ENCODE measurements around the gene PTPRN2.

DNA sequence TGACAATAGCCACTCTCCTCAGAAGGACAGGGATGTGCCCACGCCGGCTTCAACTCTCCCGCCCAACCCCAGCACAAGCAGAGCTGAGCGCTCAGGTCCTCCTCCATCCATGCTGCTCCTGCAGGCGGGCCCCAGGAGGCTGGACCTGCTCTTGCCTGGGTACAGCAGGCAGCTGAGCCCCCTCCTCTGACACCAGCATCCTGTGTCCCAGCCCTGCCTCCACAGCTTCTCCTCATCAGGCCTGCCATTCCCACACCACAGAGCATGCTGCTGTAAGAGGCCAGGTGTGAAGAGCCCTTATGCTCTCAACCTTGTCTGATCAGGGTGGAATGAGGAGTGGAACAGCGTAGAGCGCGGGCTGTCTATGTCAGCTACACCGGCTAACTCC, 302.2 kb downstream of the PTPRN2 start:
- TF ChIP-seq, protein P1, sequence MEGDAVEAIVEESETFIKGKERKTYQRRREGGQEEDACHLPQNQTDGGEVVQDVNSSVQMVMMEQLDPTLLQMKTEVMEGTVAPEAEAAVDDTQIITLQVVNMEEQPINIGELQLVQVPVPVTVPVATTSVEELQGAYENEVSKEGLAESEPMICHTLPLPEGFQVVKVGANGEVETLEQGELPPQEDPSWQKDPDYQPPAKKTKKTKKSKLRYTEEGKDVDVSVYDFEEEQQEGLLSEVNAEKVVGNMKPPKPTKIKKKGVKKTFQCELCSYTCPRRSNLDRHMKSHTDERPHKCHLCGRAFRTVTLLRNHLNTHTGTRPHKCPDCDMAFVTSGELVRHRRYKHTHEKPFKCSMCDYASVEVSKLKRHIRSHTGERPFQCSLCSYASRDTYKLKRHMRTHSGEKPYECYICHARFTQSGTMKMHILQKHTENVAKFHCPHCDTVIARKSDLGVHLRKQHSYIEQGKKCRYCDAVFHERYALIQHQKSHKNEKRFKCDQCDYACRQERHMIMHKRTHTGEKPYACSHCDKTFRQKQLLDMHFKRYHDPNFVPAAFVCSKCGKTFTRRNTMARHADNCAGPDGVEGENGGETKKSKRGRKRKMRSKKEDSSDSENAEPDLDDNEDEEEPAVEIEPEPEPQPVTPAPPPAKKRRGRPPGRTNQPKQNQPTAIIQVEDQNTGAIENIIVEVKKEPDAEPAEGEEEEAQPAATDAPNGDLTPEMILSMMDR (conservative IDR thresholded peaks at IDR 0.05 in 1 of 2, IDR thresholded peaks at IDR 0.05 in 1 of 2; ENCODE audit: low read depth in 1 of 2, low read length in 2 of 2) = no peak
- no peak for TF ChIP-seq EZH2 (IDR thresholded peaks at IDR 0.05; ENCODE audit: low read length, missing control alignments)

All from fibroblast of lung (primary cell).